HL-60 (cell line): ENCODE measurements around the gene PITX1.

ENCODE experiments used
- POLR2AphosphoS5 ChIP-seq: IDR thresholded peaks from 2 replicates; pipeline ENCODE4 v1.6.1; 2012; ENCODE audit warnings: low read depth
- TF ChIP-seq, protein P1 (sequence below): IDR thresholded peaks from one replicate; pipeline ENCODE4 v1.5.1; 2011; ENCODE audit warnings: low read length, control low read depth, inconsistent platforms; ENCODE audit not compliant: insufficient read depth
- TF ChIP-seq, protein P2 (sequence below): IDR thresholded peaks from 2 replicates; pipeline ENCODE4 v1.6.1; 2012; ENCODE audit warnings: low read depth; ENCODE audit not compliant: insufficient replicate concordance

DNA sequence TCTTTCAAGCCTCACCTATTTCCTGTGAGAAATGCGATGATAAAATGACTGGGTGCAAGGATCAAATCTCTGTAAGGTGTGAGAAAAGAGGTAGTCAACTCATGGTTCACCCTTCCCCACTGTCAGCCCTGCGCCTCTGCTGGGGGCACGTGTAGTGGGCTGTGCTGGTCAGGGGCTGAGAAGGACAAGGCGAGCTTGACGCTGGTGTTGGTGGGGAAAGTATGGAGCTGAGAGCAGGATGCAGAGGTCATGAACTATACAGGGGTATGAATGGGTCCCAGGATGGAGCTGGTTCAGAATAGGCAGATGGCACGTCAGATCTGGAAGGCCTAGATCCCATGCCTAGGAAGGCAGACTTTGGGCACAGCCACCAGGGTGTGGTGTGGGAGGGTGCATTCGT, 20.6 kb downstream of the PITX1 start:
- TF ChIP-seq, protein P1, sequence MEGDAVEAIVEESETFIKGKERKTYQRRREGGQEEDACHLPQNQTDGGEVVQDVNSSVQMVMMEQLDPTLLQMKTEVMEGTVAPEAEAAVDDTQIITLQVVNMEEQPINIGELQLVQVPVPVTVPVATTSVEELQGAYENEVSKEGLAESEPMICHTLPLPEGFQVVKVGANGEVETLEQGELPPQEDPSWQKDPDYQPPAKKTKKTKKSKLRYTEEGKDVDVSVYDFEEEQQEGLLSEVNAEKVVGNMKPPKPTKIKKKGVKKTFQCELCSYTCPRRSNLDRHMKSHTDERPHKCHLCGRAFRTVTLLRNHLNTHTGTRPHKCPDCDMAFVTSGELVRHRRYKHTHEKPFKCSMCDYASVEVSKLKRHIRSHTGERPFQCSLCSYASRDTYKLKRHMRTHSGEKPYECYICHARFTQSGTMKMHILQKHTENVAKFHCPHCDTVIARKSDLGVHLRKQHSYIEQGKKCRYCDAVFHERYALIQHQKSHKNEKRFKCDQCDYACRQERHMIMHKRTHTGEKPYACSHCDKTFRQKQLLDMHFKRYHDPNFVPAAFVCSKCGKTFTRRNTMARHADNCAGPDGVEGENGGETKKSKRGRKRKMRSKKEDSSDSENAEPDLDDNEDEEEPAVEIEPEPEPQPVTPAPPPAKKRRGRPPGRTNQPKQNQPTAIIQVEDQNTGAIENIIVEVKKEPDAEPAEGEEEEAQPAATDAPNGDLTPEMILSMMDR: no peak
- TF ChIP-seq POLR2AphosphoS5: no peak
- TF ChIP-seq, protein P2, sequence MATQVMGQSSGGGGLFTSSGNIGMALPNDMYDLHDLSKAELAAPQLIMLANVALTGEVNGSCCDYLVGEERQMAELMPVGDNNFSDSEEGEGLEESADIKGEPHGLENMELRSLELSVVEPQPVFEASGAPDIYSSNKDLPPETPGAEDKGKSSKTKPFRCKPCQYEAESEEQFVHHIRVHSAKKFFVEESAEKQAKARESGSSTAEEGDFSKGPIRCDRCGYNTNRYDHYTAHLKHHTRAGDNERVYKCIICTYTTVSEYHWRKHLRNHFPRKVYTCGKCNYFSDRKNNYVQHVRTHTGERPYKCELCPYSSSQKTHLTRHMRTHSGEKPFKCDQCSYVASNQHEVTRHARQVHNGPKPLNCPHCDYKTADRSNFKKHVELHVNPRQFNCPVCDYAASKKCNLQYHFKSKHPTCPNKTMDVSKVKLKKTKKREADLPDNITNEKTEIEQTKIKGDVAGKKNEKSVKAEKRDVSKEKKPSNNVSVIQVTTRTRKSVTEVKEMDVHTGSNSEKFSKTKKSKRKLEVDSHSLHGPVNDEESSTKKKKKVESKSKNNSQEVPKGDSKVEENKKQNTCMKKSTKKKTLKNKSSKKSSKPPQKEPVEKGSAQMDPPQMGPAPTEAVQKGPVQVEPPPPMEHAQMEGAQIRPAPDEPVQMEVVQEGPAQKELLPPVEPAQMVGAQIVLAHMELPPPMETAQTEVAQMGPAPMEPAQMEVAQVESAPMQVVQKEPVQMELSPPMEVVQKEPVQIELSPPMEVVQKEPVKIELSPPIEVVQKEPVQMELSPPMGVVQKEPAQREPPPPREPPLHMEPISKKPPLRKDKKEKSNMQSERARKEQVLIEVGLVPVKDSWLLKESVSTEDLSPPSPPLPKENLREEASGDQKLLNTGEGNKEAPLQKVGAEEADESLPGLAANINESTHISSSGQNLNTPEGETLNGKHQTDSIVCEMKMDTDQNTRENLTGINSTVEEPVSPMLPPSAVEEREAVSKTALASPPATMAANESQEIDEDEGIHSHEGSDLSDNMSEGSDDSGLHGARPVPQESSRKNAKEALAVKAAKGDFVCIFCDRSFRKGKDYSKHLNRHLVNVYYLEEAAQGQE: no peak
